A673 (cell line): Measurements from ENCODE around the gene MAN1C1. TPM values are rescaled to one million over a fixed set of nuclear protein-coding genes. Genes with fewer than 3 reads are reported as not detected.

Source experiments
- BruUV-seq: library from RNA; stranded (reverse); fragments of 400-500 nt; replicated peaks from 2 replicates; lab custom pipeline; 2021; lab: Mats Ljungman, UMichigan
- CTCF ChIA-PET: fragments of 300-600 bp; sonication (Branson Sonifier 250); formaldehyde crosslinking; loops from one replicate; lab custom pipeline; 2022; ENCODE audit warnings: antibody characterized with exemption; lab: Charles Lee
- POLR2A ChIA-PET: fragments of 300-600 bp; sonication (Branson Sonifier 250); formaldehyde crosslinking; loops from one replicate; lab custom pipeline; 2022; ENCODE audit warnings: antibody characterized with exemption; ENCODE audit not compliant: low non-redundant PET; lab: Charles Lee
- DNase-seq: peaks from one replicate; pipeline ENCODE4 v3.0.0-alpha.2; 2015; ENCODE audit warnings: low spot score
- H3K27ac ChIP-seq: fragments of 200-600 bp; sonication (generic); 2 replicates; pipeline ENCODE4 v1.5.1; 2016; ENCODE audit warnings: mixed run types, low read depth, mild to moderate bottlenecking, mixed read lengths, antibody characterized with exemption, low read length; ENCODE audit not compliant: poor library complexity, severe bottlenecking
- H3K27me3 ChIP-seq: fragments of 200-600 bp; sonication (generic); replicated peaks from 2 replicates; pipeline ENCODE4 v1.6.1; 2017; ENCODE audit warnings: mixed run types, low read depth, mild to moderate bottlenecking, mixed read lengths, antibody characterized with exemption, low read length; ENCODE audit not compliant: insufficient read depth, poor library complexity
- H3K36me3 ChIP-seq: fragments of 200-600 bp; sonication (generic); 2 replicates; pipeline ENCODE4 v1.6.1; 2016; ENCODE audit warnings: mixed run types, mild to moderate bottlenecking, mixed read lengths, antibody characterized with exemption, low read length; ENCODE audit not compliant: insufficient read depth, poor library complexity, severe bottlenecking
- H3K4me1 ChIP-seq: fragments of 200-600 bp; sonication (generic); 2 replicates; pipeline ENCODE4 v1.6.1; 2017; ENCODE audit warnings: mixed run types, mild to moderate bottlenecking, mixed read lengths, antibody characterized with exemption, low read length; ENCODE audit not compliant: insufficient read depth, poor library complexity, severe bottlenecking
- H3K4me3 ChIP-seq: fragments of 200-600 bp; sonication (generic); 2 replicates; pipeline ENCODE4 v1.5.1; 2016; ENCODE audit warnings: low read depth, mixed run types, mild to moderate bottlenecking, mixed read lengths, low read length; ENCODE audit not compliant: poor library complexity, severe bottlenecking
- H3K9me3 ChIP-seq: fragments of 200-600 bp; sonication (generic); 2 replicates; pipeline ENCODE4 v1.6.1; 2016; ENCODE audit warnings: mixed run types, low read depth, mild to moderate bottlenecking, mixed read lengths, antibody characterized with exemption, low read length; ENCODE audit not compliant: poor library complexity, severe bottlenecking
- CTCF ChIP-seq: fragments of 300-800, 200-600 bp; sonication (generic); conservative IDR thresholded peaks from 2 replicates; pipeline ENCODE4 v1.5.1; 2017; ENCODE audit warnings: low read depth, mild to moderate bottlenecking, antibody characterized with exemption, low read length, moderate library complexity, mixed read lengths
- EZH2 ChIP-seq: fragments of 200-600 bp; sonication (generic); IDR thresholded peaks from 2 replicates; pipeline ENCODE4 v1.6.1; 2017; ENCODE audit warnings: borderline replicate concordance, low read depth, mild to moderate bottlenecking, mixed read lengths, antibody characterized with exemption, low read length; ENCODE audit not compliant: poor library complexity, severe bottlenecking
- intact Hi-C: fragments of 100-400 bp; cut with micrococcal nuclease; formaldehyde crosslinking; loops from one replicate; pipeline ENCODE4 v1.10.0; 2022; ENCODE audit not compliant: unreplicated experiment
- total RNA-seq: library from RNA; stranded (reverse); gene quantifications from 2 replicates; pipeline ENCODE4 v1.2.3, GENCODE V29; 2021

Gene MAN1C1
- total RNA-seq, 1 experiment from 2014 or later, result 0.21 TPM

- TF ChIP-seq CTCF (no peak), EZH2 (no peak)
- ChIA-PET POLR2A (interaction anchor here (0.6 kb wide), 1 partner anchor 17 kb away, joined by 4 read pairs; no protein-coding TSS in a partner anchor), CTCF (no interaction called here)
- Histone ChIP-seq H3K36me3 (no peaks in the 10 kb centered on the region), H3K27ac (no peak overlapping the region), H3K27me3 (no peaks in the 10 kb centered on the region), H3K4me1 (no peaks in the 10 kb centered on the region), H3K4me3 (no peak overlapping the region), H3K9me3 (no peaks in the 10 kb centered on the region)
- no peak for DNase-seq
- intact Hi-C loops, result no loop called here
- no TSS peak for BruUV-seq
These were observed 122.8 kb downstream of the MAN1C1 start for GRCh38 chr1:25739341-25739740.

GRCh38 chr1:25740071-25740470 is 123.5 kb downstream of the MAN1C1 start:
- POLR2A ChIA-PET, result no interaction called here
- Histone ChIP-seq H3K9me3 (no peaks in the 10 kb centered on the region), H3K4me1 (no peaks in the 10 kb centered on the region), H3K27me3 (no peaks in the 10 kb centered on the region), H3K27ac (no peak overlapping the region), H3K4me3 (no peak overlapping the region), H3K36me3 (no peaks in the 10 kb centered on the region)
- BruUV-seq, result no TSS peak
- no peak for DNase-seq
- TF ChIP-seq EZH2 (no peak), CTCF (no peak)
- intact Hi-C loops, result no loop called here
- CTCF ChIA-PET, result no interaction called here

GRCh38 chr1:25742316-25742715 is 125.7 kb downstream of the MAN1C1 start:
- no peaks in the 10 kb centered on the region for H3K36me3 ChIP-seq
- no peaks in the 10 kb centered on the region for H3K9me3 ChIP-seq
- CTCF ChIA-PET, result no interaction called here
- POLR2A ChIA-PET, result no interaction called here
- H3K4me3 ChIP-seq, result no peak overlapping the region
- TF ChIP-seq EZH2, result no peak
- TF ChIP-seq CTCF, result no peak
- no peak for DNase-seq
- no peak overlapping the region for H3K27ac ChIP-seq
- intact Hi-C loops, result no loop called here
- no peaks in the 10 kb centered on the region for H3K4me1 ChIP-seq
- H3K27me3 ChIP-seq, result no peaks in the 10 kb centered on the region
- no TSS peak for BruUV-seq
